DMS114 treated with DMSO at 0.1 percent for 48 hours (cell line): ENCODE results near the gene KIF16B.

ENCODE experiments used
- DNase-seq: peaks from one replicate; lab custom pipeline; 2025; ENCODE audit not compliant: unreplicated experiment; lab: John Stamatoyannopoulos, UW

Gene KIF16B

GRCh38 chr20:16554766-16555543 is 18.3 kb downstream of the KIF16B start:
- DNase-seq: no peak

GRCh38 chr20:16553684-16554083 is 19.6 kb downstream of the KIF16B start:
- DNase-seq: no peak

DNA sequence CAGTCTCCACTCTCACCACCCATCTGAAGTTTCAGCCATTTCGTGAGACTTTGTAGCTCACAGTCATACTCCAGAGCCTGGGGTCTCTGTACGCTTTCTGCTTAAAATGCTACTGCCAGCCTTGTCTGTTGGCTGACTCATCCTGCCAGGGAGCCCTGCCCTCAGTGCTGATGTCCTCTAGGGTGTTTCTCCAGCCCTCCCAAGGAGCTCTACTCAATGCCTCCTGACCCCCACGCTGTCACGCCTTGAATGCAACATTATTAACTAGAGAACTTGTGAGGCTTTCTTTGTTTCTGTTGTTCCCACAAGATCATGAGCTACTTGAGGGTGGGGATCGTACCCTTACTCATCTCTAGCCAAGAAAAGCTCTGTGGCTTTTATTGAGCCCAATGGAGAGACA is 20.1 kb downstream of the KIF16B start:
- no peak for DNase-seq

GRCh38 chr20:16552015-16552414 is 21.2 kb downstream of the KIF16B start:
- DNase-seq: no peak

GRCh38 chr20:16551607-16552006 is 21.6 kb downstream of the KIF16B start:
- DNase-seq: no peak

DNA sequence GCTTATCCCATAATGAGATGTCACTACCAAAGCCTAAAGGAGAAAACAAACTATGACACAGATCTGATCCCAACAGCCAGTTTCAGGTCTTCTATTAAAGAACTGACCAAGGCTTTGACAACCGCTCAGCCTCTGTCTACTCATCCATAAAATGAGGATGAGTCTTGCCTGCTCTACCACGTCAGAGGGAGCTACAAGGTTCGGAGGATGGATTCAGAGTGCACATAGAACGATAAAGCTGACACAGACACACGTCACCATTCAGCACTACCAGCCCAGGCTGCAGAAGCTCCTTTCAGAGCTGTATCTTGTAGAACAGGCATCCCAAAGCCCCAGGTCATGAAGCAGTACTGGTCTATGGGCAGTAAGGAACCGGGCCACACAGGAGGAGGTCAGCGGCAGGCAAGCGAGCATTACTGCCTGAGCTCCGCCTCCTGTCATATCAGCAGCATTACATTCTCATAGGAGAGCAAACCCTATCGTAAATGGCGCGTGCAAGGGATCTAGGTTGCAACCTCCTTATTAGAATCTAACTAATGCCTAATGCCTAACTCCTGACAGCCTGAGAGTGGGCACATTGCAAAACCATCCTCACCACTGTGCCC is 25.1 kb downstream of the KIF16B start:
- no peak for DNase-seq

DNA sequence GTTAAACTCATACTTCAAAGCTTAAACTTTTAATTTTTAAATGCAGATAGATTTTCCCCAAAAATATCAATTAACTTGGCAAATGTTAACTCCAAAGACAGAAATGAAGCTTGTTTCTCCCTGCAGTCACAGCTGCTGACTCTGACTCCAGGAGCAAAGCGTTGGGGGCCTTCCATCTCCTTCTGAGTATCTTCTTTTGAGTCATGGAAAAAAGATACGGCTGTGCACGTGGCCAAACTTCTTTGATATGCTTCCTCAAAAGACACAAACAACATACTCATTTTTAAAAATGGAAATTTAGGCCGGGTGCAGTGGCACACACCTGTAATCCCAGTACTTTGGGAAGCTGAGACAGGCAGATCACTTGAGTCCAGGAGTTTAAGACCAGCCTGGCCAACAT is 28.3 kb downstream of the KIF16B start:
- no peak for DNase-seq

DNA sequence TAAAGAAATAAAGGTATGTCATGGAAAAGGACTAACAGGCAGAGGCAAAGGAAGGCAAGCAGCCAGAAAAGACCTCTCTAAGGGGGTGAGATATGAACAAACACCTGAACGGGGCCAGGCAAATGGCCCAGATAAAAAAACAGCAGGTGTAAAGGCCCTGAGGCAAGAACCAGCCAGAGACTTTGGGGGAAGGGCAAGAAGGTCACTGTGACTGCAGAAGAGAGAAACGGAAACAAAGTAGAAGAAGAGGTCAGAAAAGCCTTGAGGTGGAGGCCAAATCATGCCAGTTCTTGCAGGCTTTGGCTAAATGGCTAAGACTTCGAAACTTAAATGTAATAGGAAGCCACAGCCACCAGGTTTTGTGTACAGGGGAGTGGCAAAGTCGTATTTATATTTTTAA is 30.8 kb downstream of the KIF16B start:
- no peak for DNase-seq

- no peak for DNase-seq
Measured at GRCh38 chr20:16541878-16542277, 31.4 kb downstream of the KIF16B start.

DNA sequence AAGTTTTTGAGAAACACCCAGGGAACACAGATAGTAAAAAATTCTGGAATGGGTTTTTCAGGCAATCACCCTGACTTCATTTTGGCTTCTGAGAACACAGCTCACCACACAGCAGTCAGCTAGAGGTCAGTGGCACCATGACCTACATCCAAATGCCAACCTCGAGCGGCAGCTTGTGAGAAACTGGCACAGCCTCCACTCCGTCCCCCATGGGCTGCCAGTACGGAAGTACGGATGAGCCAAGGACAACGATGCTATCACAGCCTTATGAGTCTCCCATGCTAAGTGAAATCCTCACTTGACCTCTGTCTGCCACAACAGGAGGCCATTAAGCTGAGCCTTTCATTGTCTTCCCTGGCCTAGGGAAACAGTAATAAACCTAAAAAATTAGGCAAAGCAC is 32.0 kb downstream of the KIF16B start:
- DNase-seq: no peak

- DNase-seq: no peak
Measured at GRCh38 chr20:16539280-16540021, 33.8 kb downstream of the KIF16B start.

DNA sequence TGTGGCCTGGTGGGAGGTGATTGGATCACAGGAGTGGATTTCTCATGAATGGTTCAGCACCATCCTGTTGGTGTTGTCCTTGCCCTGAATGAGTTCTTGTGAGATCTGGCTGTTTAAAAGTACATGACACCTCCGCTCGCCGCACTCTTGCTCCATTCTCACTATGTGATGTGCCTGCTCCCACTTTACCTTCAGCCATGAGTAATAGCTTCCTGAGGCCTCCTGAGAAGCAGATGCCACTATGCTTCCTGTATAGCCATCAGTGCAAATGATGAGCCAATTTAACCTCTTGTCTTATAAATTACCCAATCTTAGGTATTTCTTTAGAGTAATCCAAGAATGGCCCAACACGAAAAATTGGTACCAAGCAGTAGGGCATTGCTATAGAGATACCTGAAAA is 34.5 kb downstream of the KIF16B start:
- DNase-seq: no peak

GRCh38 chr20:16537918-16538317 is 35.3 kb downstream of the KIF16B start:
- no peak for DNase-seq

DNA sequence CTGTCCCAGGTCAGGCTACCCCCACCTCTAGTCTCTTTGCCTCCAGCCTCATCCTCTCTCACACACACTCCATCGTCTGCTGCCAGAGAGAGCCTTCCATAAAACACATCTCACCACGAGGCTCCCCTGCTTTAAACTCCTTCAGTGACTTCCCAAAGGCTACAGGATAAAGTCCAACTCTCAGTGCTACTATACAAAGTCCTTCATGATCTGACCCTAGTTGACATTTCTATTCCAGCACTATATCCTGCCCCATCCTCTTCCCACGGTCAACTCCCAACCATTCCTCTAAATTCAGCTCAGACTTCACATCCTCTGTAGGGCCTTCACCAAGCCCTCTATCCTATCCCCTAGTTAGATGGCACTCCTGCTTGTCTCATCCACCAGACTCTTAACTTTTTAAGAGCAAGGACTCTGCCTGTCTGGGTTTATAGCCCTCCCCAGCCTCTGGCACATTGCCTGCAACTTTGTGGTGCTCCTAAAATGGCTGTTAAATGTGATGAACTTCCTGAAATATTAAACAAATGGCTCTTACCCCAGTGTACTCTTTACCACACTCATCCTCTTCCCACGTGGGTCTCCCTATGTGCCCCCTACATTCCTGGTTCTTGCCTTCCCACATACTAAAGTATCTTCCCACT is 36.1 kb downstream of the KIF16B start:
- no peak for DNase-seq

DNA sequence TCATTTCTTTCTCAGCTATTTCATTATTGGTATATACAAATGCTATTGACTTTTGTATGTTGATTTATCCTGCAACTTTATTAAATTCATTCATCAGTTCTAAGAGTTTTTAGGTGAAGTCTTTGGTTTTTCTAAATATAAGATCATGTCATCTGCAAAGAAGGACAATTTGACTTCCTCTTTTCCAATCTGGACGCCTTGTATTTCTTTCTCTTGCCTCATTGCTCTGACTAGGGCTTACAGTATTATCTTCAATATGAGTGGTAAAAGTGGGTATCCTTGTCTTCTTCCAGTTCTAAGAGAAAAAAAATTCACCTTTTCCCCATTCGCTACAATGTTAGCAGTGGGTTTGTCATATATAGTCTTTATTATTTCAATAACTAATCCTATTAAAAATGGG is 38.0 kb downstream of the KIF16B start:
- no peak for DNase-seq

- no peak for DNase-seq
Measured at GRCh38 chr20:16533502-16533901, 39.7 kb downstream of the KIF16B start.

- DNase-seq: no peak
Measured at GRCh38 chr20:16531485-16531884, 41.8 kb downstream of the KIF16B start.

DNA sequence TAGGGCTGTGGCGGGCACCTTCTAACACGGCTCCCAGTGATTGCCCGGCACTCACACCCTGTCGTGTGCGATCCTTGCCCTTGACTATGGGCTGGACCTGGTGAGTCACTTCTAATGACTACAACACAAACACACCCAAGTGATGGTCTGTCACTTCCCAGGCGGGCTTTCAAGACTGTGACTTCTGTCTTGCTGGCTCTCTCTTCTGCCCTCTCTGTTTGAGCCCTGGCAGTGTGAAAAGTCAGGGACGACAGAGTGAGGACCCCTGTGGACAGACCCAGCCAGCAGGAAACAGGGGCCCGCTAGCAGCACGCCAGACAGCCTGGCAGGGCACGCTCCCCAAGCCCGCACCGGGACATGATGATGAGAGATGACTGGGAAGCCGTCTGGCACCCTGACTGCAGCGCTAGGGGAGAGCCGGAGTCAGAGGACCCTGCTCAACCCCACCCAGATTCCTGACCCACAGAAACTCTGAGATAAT is 43.0 kb downstream of the KIF16B start:
- DNase-seq: no peak

- no peak for DNase-seq
Measured at GRCh38 chr20:16528078-16528477, 45.2 kb downstream of the KIF16B start.

DNA sequence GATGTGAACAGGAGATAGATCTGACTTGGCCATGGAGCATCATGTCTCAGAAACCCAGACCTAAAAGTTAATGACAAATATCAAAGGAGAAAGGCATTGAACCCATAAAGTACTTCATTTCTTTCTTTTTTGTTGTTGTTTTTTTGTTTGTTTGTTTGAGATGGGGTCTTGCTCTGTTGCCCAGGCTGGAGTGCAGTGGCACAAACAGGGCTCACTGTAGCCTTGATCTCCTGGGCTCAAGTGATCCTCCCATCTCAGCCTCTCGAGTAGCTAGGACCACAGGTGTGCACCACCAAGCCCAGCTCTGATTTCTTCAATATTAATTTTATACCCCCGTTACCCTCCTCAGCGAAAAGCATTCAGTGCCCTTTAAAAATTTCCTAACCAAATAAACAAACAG is 45.8 kb downstream of the KIF16B start:
- DNase-seq: no peak
